ENCODE measurements around the gene GMPR2.
A peak's percentile ranks its signal among the peaks of the same experiment; 100 is the strongest.

The GMPR2 gene

DNA sequence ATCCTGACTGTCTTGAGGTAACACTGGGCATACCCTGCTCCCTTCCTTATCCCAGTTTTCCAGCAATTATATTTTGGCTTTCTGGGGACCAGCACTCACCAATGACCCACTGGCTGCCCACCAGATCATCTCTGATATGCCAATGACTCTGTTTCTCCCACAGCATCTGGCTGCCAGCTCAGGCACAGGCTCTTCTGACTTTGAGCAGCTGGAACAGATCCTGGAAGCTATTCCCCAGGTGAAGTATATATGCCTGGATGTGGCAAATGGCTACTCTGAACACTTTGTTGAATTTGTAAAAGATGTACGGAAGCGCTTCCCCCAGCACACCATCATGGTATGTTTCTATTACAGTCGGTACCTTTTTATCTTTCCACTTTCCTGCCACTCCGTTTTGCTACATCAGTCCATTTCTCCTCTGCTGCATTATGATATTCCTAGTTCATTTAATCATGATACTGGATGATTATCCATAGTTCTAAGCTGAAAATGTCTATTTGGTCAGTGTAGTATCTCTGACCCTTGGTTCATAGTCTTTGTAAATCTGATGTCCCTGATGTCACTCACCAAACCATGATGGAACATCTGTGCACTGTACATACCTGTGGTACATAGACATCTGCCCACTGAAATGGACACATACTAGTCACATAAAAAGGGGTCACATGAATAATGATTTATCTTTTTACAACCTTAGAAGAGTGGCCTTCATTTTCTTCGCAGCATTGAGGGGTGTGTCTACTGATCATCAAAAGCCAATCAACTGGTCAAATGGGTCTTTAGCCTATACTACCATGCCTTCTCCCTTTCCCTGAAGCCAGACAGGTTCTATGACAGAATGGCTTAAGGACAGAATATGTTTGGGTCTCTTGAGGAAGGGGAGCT lies 3.3 kb downstream of the GMPR2 start:
- Histone ChIP-seq H3K9ac (ENCODE audit: low read length) (no peak overlapping the region), H4K8ac (ENCODE audit: low read length) (no peak overlapping the region), H4K91ac (ENCODE audit: low read length) (no peak overlapping the region), H2AK5ac (ENCODE audit: low read length, severe bottlenecking) (no peak overlapping the region), H2BK15ac (ENCODE audit: low read depth, poor library complexity, severe bottlenecking) (no peak overlapping the region), H3K27me3 (ENCODE audit: control insufficient read depth in 1 of 2, insufficient read depth in 1 of 2, low read length in 2 of 2) (no peaks in the 10 kb centered on the region), H3K14ac (ENCODE audit: low read length in 2 of 2) (no peak overlapping the region), H3K4ac (ENCODE audit: low read depth in 1 of 2, low read length in 2 of 2) (no peak overlapping the region), H3K9me3 (ENCODE audit: control insufficient read depth, low read length) (no peaks in the 10 kb centered on the region), H3K4me3 (ENCODE audit: insufficient read depth in 1 of 2, low read depth in 1 of 2, low read length in 2 of 2) (no peak overlapping the region), H3K27ac (ENCODE audit: low read length, poor library complexity, severe bottlenecking) (no peak overlapping the region), H2BK5ac (ENCODE audit: low read depth, low read length, poor library complexity, severe bottlenecking) (no peak overlapping the region), H3K18ac (ENCODE audit: low read depth in 1 of 2, low read length in 2 of 2) (no peak overlapping the region), H2AFZ (ENCODE audit: low read depth, low read length) (no peak overlapping the region), H2BK120ac (ENCODE audit: low read depth, low read length) (no peak overlapping the region), H2BK12ac (ENCODE audit: low read length in 2 of 2) (no peak overlapping the region), H3K79me1 (replicated peaks; ENCODE audit: low read length, poor library complexity, severe bottlenecking) (peaks cover 39% of the 10 kb centered on the region), H3K4me1 (ENCODE audit: control insufficient read depth, insufficient read depth, low read depth, low read length) (peaks cover 17% of the 10 kb centered on the region), H3K4me2 (ENCODE audit: low read length, poor library complexity, severe bottlenecking) (no peak overlapping the region), H3K36me3 (ENCODE audit: control insufficient read depth in 1 of 2, insufficient read depth in 2 of 2, low read depth in 1 of 2, low read length in 2 of 2) (peaks cover 39 to 72% of the 10 kb centered on the region in 2 experiments), H3K23ac (ENCODE audit: low read length in 2 of 2) (no peak overlapping the region)
- no peak for DNase-seq
- 93% methylated on average over 3 of the region's 5 CpGs for WGBS

DNA sequence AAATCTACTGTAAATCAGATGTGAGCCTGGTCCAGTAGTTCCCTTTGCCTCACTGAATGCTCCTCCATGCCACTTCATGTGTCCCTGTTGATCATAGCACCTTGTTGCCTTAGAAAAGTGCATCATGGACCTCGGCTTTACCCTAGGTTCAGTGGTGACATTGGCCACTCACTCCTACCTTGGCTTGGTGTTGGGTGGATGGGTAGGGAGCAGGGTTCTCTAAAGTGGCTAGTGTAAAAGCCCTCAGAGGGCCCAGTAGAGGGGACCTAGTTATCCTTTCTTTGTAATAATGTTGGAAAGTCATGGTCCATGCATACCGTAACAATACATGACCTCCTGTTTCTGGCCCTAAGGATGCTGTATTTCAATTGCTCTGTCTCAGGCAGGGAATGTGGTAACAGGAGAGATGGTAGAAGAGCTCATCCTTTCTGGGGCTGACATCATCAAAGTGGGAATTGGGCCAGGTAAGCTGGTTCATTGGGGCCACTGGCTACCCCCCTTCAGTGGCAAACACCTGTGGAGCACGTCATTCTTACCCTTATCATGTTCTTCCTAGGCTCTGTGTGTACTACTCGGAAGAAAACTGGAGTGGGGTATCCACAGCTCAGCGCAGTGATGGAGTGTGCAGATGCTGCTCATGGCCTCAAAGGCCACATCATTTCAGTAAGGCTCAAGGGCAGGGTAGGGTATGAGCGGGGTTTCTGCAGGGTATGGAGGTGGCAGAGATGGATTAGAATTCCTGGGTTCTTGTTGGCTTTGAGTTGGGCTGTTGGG lies 4.1 kb downstream of the GMPR2 start:
- Histone ChIP-seq H2AK5ac (ENCODE audit: low read length, severe bottlenecking) (no peak overlapping the region), H3K27ac (ENCODE audit: low read length, poor library complexity, severe bottlenecking) (no peak overlapping the region), H3K79me1 (replicated peaks; ENCODE audit: low read length, poor library complexity, severe bottlenecking) (peaks cover 39% of the 10 kb centered on the region), H2AFZ (ENCODE audit: low read depth, low read length) (no peak overlapping the region), H3K23ac (ENCODE audit: low read length in 2 of 2) (no peak overlapping the region), H3K36me3 (ENCODE audit: control insufficient read depth in 1 of 2, insufficient read depth in 2 of 2, low read depth in 1 of 2, low read length in 2 of 2) (peaks cover 42 to 73% of the 10 kb centered on the region in 2 experiments), H3K4me2 (ENCODE audit: low read length, poor library complexity, severe bottlenecking) (no peak overlapping the region), H4K8ac (ENCODE audit: low read length) (no peak overlapping the region), H2BK15ac (ENCODE audit: low read depth, poor library complexity, severe bottlenecking) (no peak overlapping the region), H3K4me3 (ENCODE audit: insufficient read depth in 1 of 2, low read depth in 1 of 2, low read length in 2 of 2) (no peak overlapping the region), H3K4me1 (ENCODE audit: control insufficient read depth, insufficient read depth, low read depth, low read length) (peaks cover 19% of the 10 kb centered on the region), H3K9ac (ENCODE audit: low read length) (no peak overlapping the region), H3K4ac (ENCODE audit: low read depth in 1 of 2, low read length in 2 of 2) (no peak overlapping the region), H2BK12ac (ENCODE audit: low read length in 2 of 2) (no peak overlapping the region), H3K14ac (ENCODE audit: low read length in 2 of 2) (no peak overlapping the region), H3K9me3 (ENCODE audit: control insufficient read depth, low read length) (no peaks in the 10 kb centered on the region), H3K27me3 (ENCODE audit: control insufficient read depth in 1 of 2, insufficient read depth in 1 of 2, low read length in 2 of 2) (no peaks in the 10 kb centered on the region), H3K18ac (ENCODE audit: low read depth in 1 of 2, low read length in 2 of 2) (no peak overlapping the region), H2BK120ac (ENCODE audit: low read depth, low read length) (no peak overlapping the region), H4K91ac (ENCODE audit: low read length) (no peak overlapping the region), H2BK5ac (ENCODE audit: low read depth, low read length, poor library complexity, severe bottlenecking) (no peak overlapping the region)
- no peak for DNase-seq
- WGBS = 100% methylated on average over 6 of the region's 6 CpGs

DNA sequence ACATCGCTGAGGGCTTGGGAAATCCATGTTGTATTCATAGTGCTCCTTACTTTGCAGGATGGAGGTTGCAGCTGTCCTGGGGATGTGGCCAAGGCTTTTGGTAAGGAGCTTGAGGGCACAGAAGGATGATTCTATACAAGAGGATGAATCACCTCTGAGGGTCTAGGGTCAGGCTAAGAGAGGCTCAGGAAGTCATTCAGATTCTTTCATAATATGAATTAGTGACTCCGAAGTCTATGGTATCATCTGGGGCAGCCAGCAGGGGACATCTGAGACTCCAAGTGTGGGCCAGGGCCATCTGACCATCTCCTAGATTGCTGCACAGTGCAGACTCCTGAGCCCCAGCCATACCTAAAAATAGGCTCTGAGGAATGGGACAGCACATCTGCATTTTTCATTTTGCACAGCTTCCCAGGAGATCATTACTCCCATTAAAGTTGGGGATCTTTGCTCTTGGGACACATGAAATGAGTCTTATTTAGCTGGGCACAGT lies 4.8 kb downstream of the GMPR2 start:
- H3K27me3 ChIP-seq (ENCODE audit: control insufficient read depth in 1 of 2, insufficient read depth in 1 of 2, low read length in 2 of 2) = no peaks in the 10 kb centered on the region
- no peak for DNase-seq
- 81% methylated on average over 2 of the region's 2 CpGs for WGBS

GRCh38 chr14:24238123-24238522 lies 5.4 kb downstream of the GMPR2 start:
- H2BK15ac ChIP-seq (ENCODE audit: low read depth, poor library complexity, severe bottlenecking) = no peak overlapping the region
- no peak overlapping the region for H3K14ac ChIP-seq (ENCODE audit: low read length in 2 of 2)
- H3K27me3 ChIP-seq (ENCODE audit: control insufficient read depth in 1 of 2, insufficient read depth in 1 of 2, low read length in 2 of 2) = no peaks in the 10 kb centered on the region
- no peak overlapping the region for H2AFZ ChIP-seq (ENCODE audit: low read depth, low read length)
- H4K91ac ChIP-seq (ENCODE audit: low read length) = peak overlapping the region; percentile 4
- H3K9ac ChIP-seq (ENCODE audit: low read length) = peak overlapping the region; percentile 91
- no peak overlapping the region for H3K18ac ChIP-seq (ENCODE audit: low read depth in 1 of 2, low read length in 2 of 2)
- H3K79me1 ChIP-seq (replicated peaks; ENCODE audit: low read length, poor library complexity, severe bottlenecking) = peaks cover 39% of the 10 kb centered on the region
- H3K4ac ChIP-seq (ENCODE audit: low read depth in 1 of 2, low read length in 2 of 2) = no peak overlapping the region
- no peak overlapping the region for H3K4me3 ChIP-seq (ENCODE audit: insufficient read depth in 1 of 2, low read depth in 1 of 2, low read length in 2 of 2)
- no peak overlapping the region for H3K23ac ChIP-seq (ENCODE audit: low read length in 2 of 2)
- DNase-seq = no peak
- H3K36me3 ChIP-seq (ENCODE audit: control insufficient read depth in 1 of 2, insufficient read depth in 2 of 2, low read depth in 1 of 2, low read length in 2 of 2) = peaks cover 42 to 73% of the 10 kb centered on the region in 2 experiments
- no peak overlapping the region for H3K27ac ChIP-seq (ENCODE audit: low read length, poor library complexity, severe bottlenecking)
- no peak overlapping the region for H2AK5ac ChIP-seq (ENCODE audit: low read length, severe bottlenecking)
- no peak overlapping the region for H3K4me2 ChIP-seq (ENCODE audit: low read length, poor library complexity, severe bottlenecking)
- H2BK120ac ChIP-seq (ENCODE audit: low read depth, low read length) = no peak overlapping the region
- H3K4me1 ChIP-seq (ENCODE audit: control insufficient read depth, insufficient read depth, low read depth, low read length) = peaks cover 18% of the 10 kb centered on the region
- H4K8ac ChIP-seq (ENCODE audit: low read length) = no peak overlapping the region
- no peak overlapping the region for H2BK5ac ChIP-seq (ENCODE audit: low read depth, low read length, poor library complexity, severe bottlenecking)
- 99% methylated on average over 5 of the region's 5 CpGs for WGBS
- no peak overlapping the region for H2BK12ac ChIP-seq (ENCODE audit: low read length in 2 of 2)
- no peaks in the 10 kb centered on the region for H3K9me3 ChIP-seq (ENCODE audit: control insufficient read depth, low read length)

More for the DNA sequence above, 4.8 kb downstream of the GMPR2 start:
- Histone ChIP-seq H2BK12ac (ENCODE audit: low read length in 2 of 2) (no peak overlapping the region), H3K4ac (ENCODE audit: low read depth in 1 of 2, low read length in 2 of 2) (no peak overlapping the region), H3K36me3 (ENCODE audit: control insufficient read depth in 1 of 2, insufficient read depth in 2 of 2, low read depth in 1 of 2, low read length in 2 of 2) (peaks cover 42 to 73% of the 10 kb centered on the region in 2 experiments), H2BK120ac (ENCODE audit: low read depth, low read length) (no peak overlapping the region), H3K27ac (ENCODE audit: low read length, poor library complexity, severe bottlenecking) (no peak overlapping the region), H2BK15ac (ENCODE audit: low read depth, poor library complexity, severe bottlenecking) (no peak overlapping the region), H3K4me3 (ENCODE audit: insufficient read depth in 1 of 2, low read depth in 1 of 2, low read length in 2 of 2) (no peak overlapping the region), H2AK5ac (ENCODE audit: low read length, severe bottlenecking) (no peak overlapping the region), H3K9ac (ENCODE audit: low read length) (no peak overlapping the region), H3K9me3 (ENCODE audit: control insufficient read depth, low read length) (no peaks in the 10 kb centered on the region), H3K4me1 (ENCODE audit: control insufficient read depth, insufficient read depth, low read depth, low read length) (peaks cover 19% of the 10 kb centered on the region), H2AFZ (ENCODE audit: low read depth, low read length) (no peak overlapping the region), H3K4me2 (ENCODE audit: low read length, poor library complexity, severe bottlenecking) (no peak overlapping the region), H4K91ac (ENCODE audit: low read length) (no peak overlapping the region), H3K18ac (ENCODE audit: low read depth in 1 of 2, low read length in 2 of 2) (no peak overlapping the region), H3K79me1 (replicated peaks; ENCODE audit: low read length, poor library complexity, severe bottlenecking) (peaks cover 39% of the 10 kb centered on the region), H2BK5ac (ENCODE audit: low read depth, low read length, poor library complexity, severe bottlenecking) (no peak overlapping the region), H3K14ac (ENCODE audit: low read length in 2 of 2) (no peak overlapping the region), H4K8ac (ENCODE audit: low read length) (no peak overlapping the region), H3K23ac (ENCODE audit: low read length in 2 of 2) (no peak overlapping the region)

Measured in mesenchymal stem cell (in vitro differentiated cells and primary cell).